ENCODE measurements around the gene UBTF.

Gene UBTF

GRCh38 chr17:44155488-44155887, 64.0 kb downstream of the UBTF start:
- Histone ChIP-seq H3K4me3 (ENCODE audit: low read depth in 1 of 2, low read length in 2 of 2) (no peak overlapping the region), H3K79me2 (ENCODE audit: insufficient read depth, low read length) (peaks cover 18% of the 10 kb centered on the region), H3K36me3 (ENCODE audit: insufficient read depth, low read length) (peaks cover 68% of the 10 kb centered on the region), H3K4me1 (ENCODE audit: insufficient read depth, low read length) (0 out of 2 replicates have a peak, but pooled peaks cover 3% of the 10 kb centered on the region), H3K9ac (ENCODE audit: low read depth, low read length) (no peak overlapping the region), H3K9me3 (ENCODE audit: insufficient read depth, low read length, severe bottlenecking) (no peaks in the 10 kb centered on the region), H3K27me3 (ENCODE audit: insufficient read depth, low read length, poor library complexity) (no peaks in the 10 kb centered on the region), H3K27ac (ENCODE audit: low read length) (no peak overlapping the region), H4K20me1 (ENCODE audit: insufficient read depth, low read length) (peaks cover 29% of the 10 kb centered on the region), H2AFZ (ENCODE audit: low read depth, low read length) (no peak overlapping the region), H3K4me2 (ENCODE audit: insufficient read depth, low read length) (no peak overlapping the region)
- no peak for ATAC-seq (ENCODE audit: insufficient read depth, low read depth)
- DNase-seq = no peak
- no peak for TF ChIP-seq EZH2 (IDR thresholded peaks at IDR 0.05; ENCODE audit: borderline replicate concordance, low read depth, low read length, severe bottlenecking)
- TF ChIP-seq, protein P1, sequence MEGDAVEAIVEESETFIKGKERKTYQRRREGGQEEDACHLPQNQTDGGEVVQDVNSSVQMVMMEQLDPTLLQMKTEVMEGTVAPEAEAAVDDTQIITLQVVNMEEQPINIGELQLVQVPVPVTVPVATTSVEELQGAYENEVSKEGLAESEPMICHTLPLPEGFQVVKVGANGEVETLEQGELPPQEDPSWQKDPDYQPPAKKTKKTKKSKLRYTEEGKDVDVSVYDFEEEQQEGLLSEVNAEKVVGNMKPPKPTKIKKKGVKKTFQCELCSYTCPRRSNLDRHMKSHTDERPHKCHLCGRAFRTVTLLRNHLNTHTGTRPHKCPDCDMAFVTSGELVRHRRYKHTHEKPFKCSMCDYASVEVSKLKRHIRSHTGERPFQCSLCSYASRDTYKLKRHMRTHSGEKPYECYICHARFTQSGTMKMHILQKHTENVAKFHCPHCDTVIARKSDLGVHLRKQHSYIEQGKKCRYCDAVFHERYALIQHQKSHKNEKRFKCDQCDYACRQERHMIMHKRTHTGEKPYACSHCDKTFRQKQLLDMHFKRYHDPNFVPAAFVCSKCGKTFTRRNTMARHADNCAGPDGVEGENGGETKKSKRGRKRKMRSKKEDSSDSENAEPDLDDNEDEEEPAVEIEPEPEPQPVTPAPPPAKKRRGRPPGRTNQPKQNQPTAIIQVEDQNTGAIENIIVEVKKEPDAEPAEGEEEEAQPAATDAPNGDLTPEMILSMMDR (IDR thresholded peaks at IDR 0.05; ENCODE audit: borderline replicate concordance, extremely low read depth, low read length, poor library complexity, severe bottlenecking) = no peak

Data from DND-41 (cell line).